ENCODE results near the gene NLN. TPM values are rescaled to one million over a fixed set of nuclear protein-coding genes. Genes with fewer than 3 reads are reported as not detected.

The NLN gene
- total and polyA plus RNA-seq, 9 of the 15 experiments (the other 6 are each of a cell fraction or from before 2014, with no cell fraction given): 6.9 to 45.2 (median 28.8) TPM

- FAIRE-seq: no peak
- BruUV-seq (replicated peaks): no TSS peak
- in situ Hi-C loops (cut with MboI) (no loop called here), intact Hi-C loops (cut with micrococcal nuclease) (no loop called here)
- ChIA-PET POLR2A (interaction anchor here (0.6 to 1.4 kb wide), 3 partner anchors 16 to 308 kb away, joined by 3 to 6 read pairs (median 3); partner anchors contain the start of genes CENPK and PPWD1), CTCF (ENCODE audit: low intra/inter-chr PET ratio) (no interaction called here)
- no peak overlapping the region for H3K4me2 ChIP-seq (ENCODE audit: insufficient read depth, low read length)
- H3K9ac ChIP-seq (ENCODE audit: insufficient read depth in 1 of 2, low read depth in 2 of 2, low read length in 2 of 2): no peak overlapping the region
- no peaks in the 10 kb centered on the region for H3K36me3 ChIP-seq (ENCODE audit: control insufficient read depth, insufficient read depth, low read length)
- no peak for DNase-seq (ENCODE audit: extremely low read depth in 1 of 4, low spot score in 3 of 4)
- peaks cover 73% of the 10 kb centered on the region for H3K79me2 ChIP-seq (ENCODE audit: control insufficient read depth, insufficient read depth, low read length)
- no peak for ATAC-seq
- TF ChIP-seq ZNF589 (CRISPR knock-in tag; IDR thresholded peaks at IDR 0.05; ENCODE audit: low read depth) (no peak), NBN (IDR thresholded peaks at IDR 0.05; ENCODE audit: low read depth) (no peak), SIRT6 (IDR thresholded peaks at IDR 0.05; ENCODE audit: low read depth, low read length) (no peak), ZFP30 (CRISPR knock-in tag; IDR thresholded peaks at IDR 0.05; ENCODE audit: borderline replicate concordance) (no peak), BHLHE40 (IDR thresholded peaks at IDR 0.05; ENCODE audit: low read length) (no peak), ZNF696 (CRISPR knock-in tag; conservative IDR thresholded peaks at IDR 0.05) (no peak), RNF219 (CRISPR knock-in tag; IDR thresholded peaks at IDR 0.05) (no peak), ATF2 (CRISPR knock-in tag; IDR thresholded peaks at IDR 0.05) (no peak), MBD2 (IDR thresholded peaks at IDR 0.05; ENCODE audit: borderline replicate concordance, low read depth) (no peak), TAF15 (IDR thresholded peaks at IDR 0.05; ENCODE audit: low read depth, low read length) (no peak), HDAC1 (IDR thresholded peaks at IDR 0.05) (no peak), TRIM28 (IDR thresholded peaks at IDR 0.05) (no peak), NCOR1 (IDR thresholded peaks at IDR 0.05) (no peak), MXI1 (IDR thresholded peaks at IDR 0.05; ENCODE audit: low read depth, low read length) (no peak)
- H3K9me3 ChIP-seq (replicated peaks; ENCODE audit: control insufficient read depth, insufficient read depth, low read depth, low read length): no peaks in the 10 kb centered on the region
- H3K9me1 ChIP-seq (ENCODE audit: control insufficient read depth, insufficient read depth, low read length): no peaks in the 10 kb centered on the region
- no peak overlapping the region for H2AFZ ChIP-seq (ENCODE audit: low read depth, low read length)
- no peaks in the 10 kb centered on the region for H4K20me1 ChIP-seq (replicated peaks; ENCODE audit: control insufficient read depth, insufficient read depth, low read length)
- no peaks in the 10 kb centered on the region for H3K27me3 ChIP-seq (ENCODE audit: control insufficient read depth in 2 of 2, insufficient read depth in 2 of 2, low read length in 2 of 2)
- peaks cover 4 to 14% of the 10 kb centered on the region in 2 experiments; a peak in 3 of 5 replicates for H3K4me1 ChIP-seq (replicated peaks in 1 of 2; ENCODE audit: control insufficient read depth in 2 of 2, insufficient read depth in 2 of 2, low read length in 2 of 2)
- H3K27ac ChIP-seq (ENCODE audit: extremely low read depth, low read depth, low read length): peak overlapping the region; percentile 4; the same call in 1 of the 3 replicates
- H3K4me3 ChIP-seq: no peak overlapping the region
- 61% methylated on average over 7 of the region's 7 CpGs for WGBS (ENCODE audit: insufficient coverage, low coverage, missing lambda C conversion rate)
These were observed 5.6 kb downstream of the NLN start for GRCh38 chr5:65727491-65728156.
